ENCODE measurements around the gene SENP1. TPM values are rescaled to one million over a fixed set of nuclear protein-coding genes. Genes with fewer than 3 reads are reported as not detected.

SENP1 gene
- total and polyA plus RNA-seq, 2 of the 4 experiments (the other 2 are of a cell fraction) = 7.2 to 25.3 TPM

DNA sequence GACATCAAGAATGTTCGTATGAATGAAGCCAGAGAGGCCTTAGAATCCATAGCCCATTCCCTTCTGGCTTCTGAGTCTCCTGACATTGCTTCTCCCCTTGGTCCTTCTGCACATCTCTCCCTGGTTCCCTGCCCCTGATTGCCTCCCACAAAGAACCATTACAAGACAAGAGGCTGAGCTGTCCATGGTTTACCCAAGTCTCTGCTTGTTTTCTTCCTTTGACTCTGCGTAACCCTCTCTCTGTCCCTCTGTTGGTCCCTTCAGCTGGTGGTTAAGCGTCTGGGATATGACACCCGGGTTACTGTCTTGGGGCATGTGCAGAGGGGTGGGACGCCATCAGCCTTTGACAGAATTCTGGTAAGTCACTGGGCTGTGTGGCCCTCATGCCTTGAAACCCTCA is 29.1 kb upstream of the SENP1 start:
- BruUV-seq (replicated peaks) = no TSS peak
- Histone ChIP-seq H3K18ac (ENCODE audit: low read depth, low read length) (no peak overlapping the region), H3K4me3 (ENCODE audit: insufficient read depth, low read depth, low read length) (no peak overlapping the region), H3K9me3 (ENCODE audit: control insufficient read depth, insufficient read depth, low read length) (no peaks in the 10 kb centered on the region), H3K14ac (replicated peaks; ENCODE audit: low read depth, low read length) (no peak overlapping the region), H3K27ac (ENCODE audit: insufficient read depth, low read length) (no peak overlapping the region), H3K4me2 (ENCODE audit: low read depth, low read length) (no peak overlapping the region), H4K5ac (ENCODE audit: low read depth, low read length) (no peak overlapping the region), H4K91ac (ENCODE audit: insufficient read depth, low read depth, low read length) (no peak overlapping the region), H4K20me1 (ENCODE audit: insufficient read depth, low read length) (no peaks in the 10 kb centered on the region), H2BK5ac (ENCODE audit: low read depth, low read length, poor library complexity, severe bottlenecking) (no peak overlapping the region), H3K27me3 (ENCODE audit: control insufficient read depth, insufficient read depth, low read length) (no peaks in the 10 kb centered on the region), H3K79me1 (ENCODE audit: low read depth in 1 of 2, low read length in 2 of 2) (peaks cover 0 to 4% of the 10 kb centered on the region in 2 experiments; a peak in 1 of 4 replicates), H2AK5ac (ENCODE audit: low read depth, low read length) (no peak overlapping the region), H3K9ac (ENCODE audit: low read depth, low read length) (no peak overlapping the region), H3K4ac (ENCODE audit: low read depth, low read length) (no peak overlapping the region), H4K8ac (ENCODE audit: low read depth in 2 of 2, low read length in 2 of 2) (no peak overlapping the region), H3K23ac (ENCODE audit: low read depth, low read length) (no peak overlapping the region), H2AK9ac (replicated peaks; ENCODE audit: low read depth, low read length, poor library complexity) (no peak overlapping the region), H3K4me1 (ENCODE audit: control insufficient read depth, insufficient read depth, low read length) (no peaks in the 10 kb centered on the region), H3K9me1 (ENCODE audit: insufficient read depth, low read length) (0 out of 2 replicates have a peak, but pooled peaks cover 4% of the 10 kb centered on the region), H3K56ac (ENCODE audit: extremely low read depth, insufficient read depth, low read length) (no peak overlapping the region), H3K36me3 (ENCODE audit: control insufficient read depth, insufficient read depth, low read length) (peaks cover 59% of the 10 kb centered on the region), H2BK15ac (ENCODE audit: low read depth, low read length) (no peak overlapping the region), H2AFZ (replicated peaks; ENCODE audit: low read length, poor library complexity) (no peak overlapping the region), H2BK20ac (ENCODE audit: low read depth, low read length) (no peak overlapping the region), H2BK120ac (ENCODE audit: low read depth, low read length) (no peak overlapping the region)
- DNase-seq = no peak
- TF ChIP-seq CEBPB (IDR thresholded peaks at IDR 0.05; ENCODE audit: low read depth, low read length) (no peak), POLR2A (IDR thresholded peaks at IDR 0.05; ENCODE audit: low read depth, low read length) (no peak), MXI1 (IDR thresholded peaks at IDR 0.05; ENCODE audit: borderline replicate concordance, low read depth, low read length) (no peak), RFX5 (IDR thresholded peaks at IDR 0.05; ENCODE audit: low read depth, low read length) (no peak), FOS (IDR thresholded peaks at IDR 0.05; ENCODE audit: low read depth, low read length) (no peak), SMC3 (IDR thresholded peaks at IDR 0.05; ENCODE audit: low read depth, low read length) (no peak), MAFK (IDR thresholded peaks at IDR 0.05; ENCODE audit: low read depth, low read length) (no peak)
- TF ChIP-seq, protein P1, sequence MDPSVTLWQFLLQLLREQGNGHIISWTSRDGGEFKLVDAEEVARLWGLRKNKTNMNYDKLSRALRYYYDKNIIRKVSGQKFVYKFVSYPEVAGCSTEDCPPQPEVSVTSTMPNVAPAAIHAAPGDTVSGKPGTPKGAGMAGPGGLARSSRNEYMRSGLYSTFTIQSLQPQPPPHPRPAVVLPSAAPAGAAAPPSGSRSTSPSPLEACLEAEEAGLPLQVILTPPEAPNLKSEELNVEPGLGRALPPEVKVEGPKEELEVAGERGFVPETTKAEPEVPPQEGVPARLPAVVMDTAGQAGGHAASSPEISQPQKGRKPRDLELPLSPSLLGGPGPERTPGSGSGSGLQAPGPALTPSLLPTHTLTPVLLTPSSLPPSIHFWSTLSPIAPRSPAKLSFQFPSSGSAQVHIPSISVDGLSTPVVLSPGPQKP (IDR thresholded peaks at IDR 0.05; ENCODE audit: borderline replicate concordance, low read depth, low read length) = no peak
- TF ChIP-seq, protein P2, sequence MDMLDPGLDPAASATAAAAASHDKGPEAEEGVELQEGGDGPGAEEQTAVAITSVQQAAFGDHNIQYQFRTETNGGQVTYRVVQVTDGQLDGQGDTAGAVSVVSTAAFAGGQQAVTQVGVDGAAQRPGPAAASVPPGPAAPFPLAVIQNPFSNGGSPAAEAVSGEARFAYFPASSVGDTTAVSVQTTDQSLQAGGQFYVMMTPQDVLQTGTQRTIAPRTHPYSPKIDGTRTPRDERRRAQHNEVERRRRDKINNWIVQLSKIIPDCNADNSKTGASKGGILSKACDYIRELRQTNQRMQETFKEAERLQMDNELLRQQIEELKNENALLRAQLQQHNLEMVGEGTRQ (IDR thresholded peaks at IDR 0.05; ENCODE audit: low read depth, low read length) = no peak
- in situ Hi-C loops (cut with MboI; ENCODE audit: low sequenced_read_pairs) (no loop called here), intact Hi-C loops (cut with micrococcal nuclease) (no loop called here), dilution Hi-C loops (cut with HindIII; ENCODE audit: low sequenced_read_pairs, unreplicated experiment) (no loop called here)
- WGBS, 2 experiments (ENCODE audit: extremely low coverage in 2 of 2, insufficient read length in 1 of 2) = 83% methylated on average over 1 of the region's 5 CpGs; no CpG with 5 or more reads in 1 of the 2 experiments
- ATAC-seq (ENCODE audit: low read depth) = no peak
- ChIA-PET POLR2A (ENCODE audit: unreplicated experiment) (no interaction called here), CTCF (no interaction called here)

Measured in IMR-90 (cell line).